ENCODE results near the gene PGM5. TPM values are rescaled to one million over a fixed set of nuclear protein-coding genes. Genes with fewer than 3 reads are reported as not detected.

The PGM5 gene
- total RNA-seq, 1 experiment from 2014 or later = not detected

DNA sequence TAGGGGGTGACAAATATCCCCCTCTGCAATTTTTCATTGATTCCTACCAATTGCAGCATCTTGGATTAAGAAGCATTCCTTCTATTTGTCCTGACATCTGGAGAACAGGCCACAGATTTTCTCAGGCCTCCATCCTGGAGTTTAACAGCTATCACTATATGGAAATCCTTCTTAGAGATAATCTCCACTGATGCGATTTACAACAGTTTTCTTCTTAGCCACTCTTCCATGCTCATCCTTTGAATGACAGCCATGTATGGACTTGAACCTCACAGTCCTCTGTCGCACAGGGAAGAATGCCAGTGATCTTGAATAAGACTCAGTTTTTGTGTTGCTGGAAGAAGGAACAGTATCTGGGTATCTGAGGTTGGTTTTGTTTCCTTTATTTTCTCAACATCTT lies 73.2 kb downstream of the PGM5 start:
- Histone ChIP-seq H4K91ac (ENCODE audit: insufficient read length, low read depth, low read length) (no peak overlapping the region), H3K79me1 (ENCODE audit: insufficient read depth, low read depth, low read length, poor library complexity, severe bottlenecking) (no peaks in the 10 kb centered on the region), H4K8ac (replicated peaks; ENCODE audit: insufficient read length, low read depth, low read length) (no peak overlapping the region), H3K23ac (ENCODE audit: insufficient read length, low read depth, low read length) (no peak overlapping the region), H2BK5ac (ENCODE audit: insufficient read length, low read length) (no peak overlapping the region), H3K4ac (ENCODE audit: low read depth, low read length) (no peak overlapping the region), H3K9ac (ENCODE audit: extremely low read depth, insufficient read length, low read length) (no peak overlapping the region), H3K4me2 (ENCODE audit: insufficient read depth, insufficient read length, low read length) (no peak overlapping the region), H3K27me3 (ENCODE audit: insufficient read depth, low read length) (0 out of 2 replicates have a peak, but pooled peaks cover 2% of the 10 kb centered on the region), H2AFZ (ENCODE audit: low read length) (no peak overlapping the region), H3K14ac (ENCODE audit: insufficient read depth, low read length) (no peak overlapping the region), H2BK120ac (ENCODE audit: low read depth, low read length, poor library complexity, severe bottlenecking) (no peak overlapping the region), H3T11ph (ENCODE audit: low read length) (no peak overlapping the region), H2BK12ac (ENCODE audit: insufficient read length, low read depth, low read length) (no peak overlapping the region), H4K5ac (ENCODE audit: insufficient read length, low read depth, low read length) (no peak overlapping the region), H3K27ac (ENCODE audit: insufficient read length, low read depth, low read length) (no peak overlapping the region), H3K56ac (ENCODE audit: insufficient read length, low read depth, low read length) (no peak overlapping the region), H3K18ac (ENCODE audit: insufficient read length, low read depth, low read length) (no peak overlapping the region), H3K9me3 (ENCODE audit: control insufficient read depth, low read depth, low read length) (no peaks in the 10 kb centered on the region), H4K20me1 (ENCODE audit: control insufficient read depth, insufficient read depth, insufficient read length) (no peaks in the 10 kb centered on the region), H2BK15ac (ENCODE audit: low read depth, low read length) (no peak overlapping the region), H3K4me1 (ENCODE audit: insufficient read depth, low read length) (no peaks in the 10 kb centered on the region), H3K79me2 (ENCODE audit: insufficient read depth, low read length) (no peaks in the 10 kb centered on the region), H3K23me2 (ENCODE audit: insufficient read length, low read depth, low read length, poor library complexity, severe bottlenecking) (no peaks in the 10 kb centered on the region), H2AK5ac (ENCODE audit: insufficient read length, low read length) (no peak overlapping the region), H2BK20ac (ENCODE audit: low read depth, low read length, poor library complexity, severe bottlenecking) (no peak overlapping the region)
- H3K27ac Mint-ChIP-seq = no peak overlapping the region
- TF ChIP-seq, protein P1, sequence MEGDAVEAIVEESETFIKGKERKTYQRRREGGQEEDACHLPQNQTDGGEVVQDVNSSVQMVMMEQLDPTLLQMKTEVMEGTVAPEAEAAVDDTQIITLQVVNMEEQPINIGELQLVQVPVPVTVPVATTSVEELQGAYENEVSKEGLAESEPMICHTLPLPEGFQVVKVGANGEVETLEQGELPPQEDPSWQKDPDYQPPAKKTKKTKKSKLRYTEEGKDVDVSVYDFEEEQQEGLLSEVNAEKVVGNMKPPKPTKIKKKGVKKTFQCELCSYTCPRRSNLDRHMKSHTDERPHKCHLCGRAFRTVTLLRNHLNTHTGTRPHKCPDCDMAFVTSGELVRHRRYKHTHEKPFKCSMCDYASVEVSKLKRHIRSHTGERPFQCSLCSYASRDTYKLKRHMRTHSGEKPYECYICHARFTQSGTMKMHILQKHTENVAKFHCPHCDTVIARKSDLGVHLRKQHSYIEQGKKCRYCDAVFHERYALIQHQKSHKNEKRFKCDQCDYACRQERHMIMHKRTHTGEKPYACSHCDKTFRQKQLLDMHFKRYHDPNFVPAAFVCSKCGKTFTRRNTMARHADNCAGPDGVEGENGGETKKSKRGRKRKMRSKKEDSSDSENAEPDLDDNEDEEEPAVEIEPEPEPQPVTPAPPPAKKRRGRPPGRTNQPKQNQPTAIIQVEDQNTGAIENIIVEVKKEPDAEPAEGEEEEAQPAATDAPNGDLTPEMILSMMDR (conservative IDR thresholded peaks at IDR 0.05) = no peak
- H3K4me3 Mint-ChIP-seq = no peak overlapping the region
- no peaks in the 10 kb centered on the region for H3K36me3 Mint-ChIP-seq (ENCODE audit: insufficient read depth in 1 of 3, low read depth in 3 of 3)
- H3K27me3 Mint-ChIP-seq (ENCODE audit: low read depth) = peaks cover 77% of the 10 kb centered on the region
- H3K4me1 Mint-ChIP-seq = no peaks in the 10 kb centered on the region
- WGBS (ENCODE audit: extremely low coverage, insufficient read length, low lambda C conversion rate) = no CpG with 5 or more reads among the region's 2 CpGs
- DNase-seq = no peak
- H3K9me3 Mint-ChIP-seq = no peaks in the 10 kb centered on the region
